NCI-H774 (cell line): ENCODE results near the gene INPP5F.
A peak's percentile ranks its signal among the peaks of the same experiment; 100 is the strongest.

Source experiments
- DNase-seq: peaks from one replicate; lab custom pipeline; 2025; lab: John Stamatoyannopoulos, UW

The INPP5F gene

DNA sequence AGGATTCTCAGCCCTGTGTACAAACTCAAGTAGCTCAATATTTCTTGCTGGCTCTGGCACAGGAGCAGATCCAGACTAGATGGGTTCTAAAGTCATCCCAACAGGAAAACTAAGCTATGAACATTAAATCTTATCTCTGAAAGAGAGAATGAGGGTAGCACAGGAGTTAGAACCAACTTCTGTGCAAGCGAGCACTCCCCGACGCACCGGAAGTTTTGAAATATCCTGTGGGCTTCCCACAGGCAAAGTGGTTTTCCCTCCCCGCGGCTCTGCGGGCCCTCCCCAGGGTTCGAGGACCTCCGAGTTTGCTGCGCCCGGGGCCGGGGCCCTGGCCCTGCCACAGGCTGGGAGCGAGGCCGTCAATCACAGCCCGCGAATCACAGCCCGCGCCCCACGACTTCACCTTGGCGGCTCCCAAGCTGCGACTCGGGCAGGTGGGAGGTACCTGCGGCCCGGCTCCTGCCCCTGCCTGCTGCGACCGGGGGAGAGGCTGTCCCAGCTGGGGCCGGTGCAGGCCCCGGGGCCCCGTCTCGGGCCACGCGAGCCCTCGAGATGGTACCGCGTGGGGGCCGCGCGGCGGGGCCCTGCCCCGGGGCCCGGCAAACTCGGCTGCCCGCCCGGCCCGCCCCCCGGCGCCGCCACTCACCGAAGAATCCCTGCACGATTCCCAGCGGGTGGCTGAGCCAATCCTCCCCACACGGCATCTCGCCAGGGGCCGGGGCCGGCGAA, 146.2 kb downstream of the INPP5F start:
- peak; percentile 32 for DNase-seq

DNA sequence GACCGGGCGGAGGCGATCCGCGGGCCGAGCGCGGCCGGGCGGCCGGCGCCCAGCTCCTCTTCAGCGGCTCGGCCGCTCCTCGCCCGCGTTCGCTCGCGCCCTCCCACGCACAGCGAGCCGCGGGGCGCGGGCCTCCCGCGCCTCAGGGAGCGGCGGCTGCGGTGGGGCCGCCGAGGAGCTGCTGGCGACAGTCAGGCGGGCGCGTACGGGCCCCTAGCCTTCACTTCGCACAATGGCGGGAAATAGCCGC, 146.7 kb downstream of the INPP5F start, which contains the start of gene MCMBP:
Gene MCMBP, minus strand, starts transcription at position 234 of the 250 bp plus-strand sequence. CDS start 259 bp downstream, outside the sequence.
- DNase-seq = no peak

DNA sequence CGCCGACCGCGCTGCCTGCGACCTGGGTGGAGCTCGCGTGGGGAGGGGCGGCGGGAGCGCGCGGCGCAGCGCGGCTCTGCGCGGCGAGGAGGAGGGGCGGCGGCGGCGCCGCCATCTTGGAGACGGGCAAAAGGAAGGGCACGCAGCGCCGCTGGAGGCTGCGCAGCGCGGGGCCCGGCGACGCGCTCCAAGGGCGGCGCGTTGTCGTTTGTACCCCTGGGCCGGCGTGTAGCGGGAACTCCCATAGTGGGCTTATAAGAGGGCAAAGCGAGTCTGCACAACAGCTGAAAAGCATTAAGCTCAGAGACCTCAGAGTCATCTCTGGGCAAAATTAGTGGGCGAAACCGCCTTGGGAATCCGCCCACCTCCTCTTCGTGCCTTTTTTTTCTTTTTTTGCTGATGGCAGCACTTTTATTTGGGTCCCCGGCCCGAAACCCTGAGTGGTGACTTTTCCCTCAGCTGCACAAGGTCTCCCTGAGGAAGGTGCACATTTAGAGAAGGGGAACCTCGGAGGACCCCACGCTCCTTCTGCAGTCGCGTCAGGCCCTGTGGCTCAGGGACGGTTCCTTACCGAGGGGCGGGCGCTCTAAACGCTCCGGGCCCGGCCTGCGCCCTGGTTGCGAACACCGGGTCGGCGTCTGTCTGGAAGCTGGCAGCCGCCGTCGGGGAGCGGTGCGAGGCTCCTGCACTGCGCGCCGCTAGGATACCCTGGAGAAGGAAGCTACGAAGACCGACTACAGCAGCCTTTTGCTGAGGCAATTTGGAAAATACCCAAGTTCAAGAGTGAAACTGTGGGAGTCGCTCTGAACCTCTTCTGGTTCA, 147.2 kb downstream of the INPP5F start:
- peak; percentile 70 for DNase-seq

DNA sequence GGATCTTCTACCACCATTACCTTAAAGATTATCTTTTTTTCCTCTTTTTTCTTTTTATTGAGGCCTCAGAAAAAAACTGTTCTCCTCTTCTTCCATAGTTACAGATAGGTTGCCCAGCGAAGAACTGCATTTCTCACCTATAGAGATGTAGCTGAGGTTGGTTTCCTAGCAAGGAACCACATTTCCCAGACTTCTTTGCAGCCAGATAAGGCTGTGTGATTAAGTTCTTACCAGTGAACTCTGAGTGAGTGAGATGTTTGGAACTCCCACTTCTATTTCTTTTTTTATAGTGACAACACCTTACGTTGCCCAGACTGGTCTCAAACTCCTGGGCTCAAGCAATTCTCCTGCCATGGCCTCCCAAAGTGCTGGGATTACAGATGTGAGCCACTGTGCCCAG, 152.7 kb downstream of the INPP5F start:
- DNase-seq = no peak
